Measurements from ENCODE around the gene MIOX.
A peak's percentile ranks its signal among the peaks of the same experiment; 100 is the strongest.

The MIOX gene

GRCh38 chr22:50490531-50491308, 4.1 kb downstream of the MIOX start:
- no peaks in the 10 kb centered on the region for H3K27me3 ChIP-seq
- no peak for TF ChIP-seq CTCF (IDR thresholded peaks at IDR 0.05; ENCODE audit: low read depth, low read length)
- no peak overlapping the region for H3K4me3 ChIP-seq (ENCODE audit: low read depth, low read length)
- DNase-seq = peak; percentile 42
- H3K4me1 ChIP-seq = no peaks in the 10 kb centered on the region; the same call in 1 of the 2 replicates
- no peaks in the 10 kb centered on the region for H3K36me3 ChIP-seq
- H3K9me3 ChIP-seq = no peaks in the 10 kb centered on the region

GRCh38 chr22:50497093-50497492, 10.4 kb downstream of the MIOX start:
- Histone ChIP-seq H3K4me3 (ENCODE audit: low read depth, low read length) (no peak overlapping the region), H3K27me3 (no peaks in the 10 kb centered on the region), H3K9me3 (no peaks in the 10 kb centered on the region), H3K36me3 (no peaks in the 10 kb centered on the region; the same call in 1 of the 2 replicates), H3K4me1 (no peaks in the 10 kb centered on the region)
- no peak for TF ChIP-seq CTCF (IDR thresholded peaks at IDR 0.05; ENCODE audit: low read depth, low read length)
- no peak for DNase-seq

- peak; percentile 87 for TF ChIP-seq CTCF (IDR thresholded peaks at IDR 0.05; ENCODE audit: low read depth, low read length)
- H3K27me3 ChIP-seq = no peaks in the 10 kb centered on the region
- DNase-seq = peak; percentile 83
- no peaks in the 10 kb centered on the region for H3K9me3 ChIP-seq
- peaks cover 4% of the 10 kb centered on the region for H3K36me3 ChIP-seq
- H3K4me1 ChIP-seq = no peaks in the 10 kb centered on the region
- peak overlapping the region; percentile 2; the same call in 1 of the 2 replicates for H3K4me3 ChIP-seq (ENCODE audit: low read depth, low read length)
Observed at GRCh38 chr22:50498322-50498890, 11.7 kb downstream of the MIOX start.

- H3K4me1 ChIP-seq = no peaks in the 10 kb centered on the region
- no peak for DNase-seq
- no peak overlapping the region for H3K4me3 ChIP-seq (ENCODE audit: low read depth, low read length)
- peaks cover 14% of the 10 kb centered on the region for H3K36me3 ChIP-seq
- H3K9me3 ChIP-seq = no peaks in the 10 kb centered on the region
- TF ChIP-seq CTCF (IDR thresholded peaks at IDR 0.05; ENCODE audit: low read depth, low read length) = no peak
- no peaks in the 10 kb centered on the region for H3K27me3 ChIP-seq
Observed at GRCh38 chr22:50500452-50500851, 13.8 kb downstream of the MIOX start.

- Histone ChIP-seq H3K27me3 (no peaks in the 10 kb centered on the region), H3K4me1 (no peaks in the 10 kb centered on the region), H3K36me3 (peaks cover 23% of the 10 kb centered on the region), H3K4me3 (ENCODE audit: low read depth, low read length) (no peak overlapping the region), H3K9me3 (no peaks in the 10 kb centered on the region)
- TF ChIP-seq CTCF (IDR thresholded peaks at IDR 0.05; ENCODE audit: low read depth, low read length) = no peak
- DNase-seq = no peak
Observed at GRCh38 chr22:50502096-50502495, 15.4 kb downstream of the MIOX start.

Data from BE2C (cell line).